Measurements from ENCODE around the gene RHBDF1. TPM values are rescaled to one million over a fixed set of nuclear protein-coding genes. Genes with fewer than 3 reads are reported as not detected.

Gene RHBDF1
- total RNA-seq, 1 experiment from 2014 or later: 26.3 TPM

DNA sequence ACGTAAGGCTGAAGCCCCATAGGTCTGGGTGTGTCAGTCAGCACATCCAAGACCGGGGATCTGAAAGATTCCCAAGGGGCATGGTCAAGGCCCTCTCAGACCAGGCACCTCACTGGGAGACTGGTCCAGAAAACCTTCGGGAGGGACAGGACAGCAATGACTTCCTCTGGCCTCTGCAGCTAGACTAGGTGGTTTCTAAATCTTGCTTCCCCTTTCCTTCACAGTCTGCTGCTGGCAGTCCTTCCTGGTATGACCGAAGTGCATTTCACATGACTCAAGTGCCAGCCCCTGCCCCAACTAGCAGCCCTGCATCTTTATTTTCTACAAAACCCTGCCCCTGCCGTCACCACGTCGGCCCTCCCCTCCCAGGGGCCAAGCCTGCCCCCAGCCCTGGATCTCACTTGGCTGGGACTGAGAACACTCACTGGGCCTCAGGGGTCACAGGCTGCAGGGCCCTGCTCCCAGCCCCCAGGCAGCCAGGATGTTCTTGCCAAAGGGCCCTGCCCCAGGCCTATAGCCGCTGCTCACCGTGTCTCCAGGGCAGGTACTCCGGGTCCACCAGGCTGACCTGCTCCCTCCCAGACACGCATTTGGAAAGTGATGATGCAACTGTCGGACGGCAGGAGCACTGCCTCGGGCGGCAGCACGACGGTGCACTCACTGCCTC, 37.3 kb downstream of the RHBDF1 start:
- DNase-seq: no peak
- intact Hi-C loops (cut with micrococcal nuclease): no loop called here
- Histone ChIP-seq H3K9ac (ENCODE audit: low read length) (no peak overlapping the region), H4K20me1 (ENCODE audit: low read length) (no peaks in the 10 kb centered on the region), H3K4me2 (ENCODE audit: low read length) (no peak overlapping the region), H3K27ac (ENCODE audit: low read length) (no peak overlapping the region), H2AFZ (ENCODE audit: low read length) (no peak overlapping the region), H3F3A (ENCODE audit: low read length, unreplicated experiment) (no peaks in the 10 kb centered on the region), H3K4me1 (ENCODE audit: insufficient read depth, low read length) (peaks cover 5% of the 10 kb centered on the region; the same call in 1 of the 2 replicates), H3K79me2 (ENCODE audit: low read length) (no peaks in the 10 kb centered on the region), H3K9me3 (ENCODE audit: low read length) (no peaks in the 10 kb centered on the region), H3K27me3 (ENCODE audit: low read length) (no peaks in the 10 kb centered on the region), H3K36me3 (ENCODE audit: low read depth, low read length) (no peaks in the 10 kb centered on the region), H3K4me3 (ENCODE audit: low read length) (no peak overlapping the region), H3K9me2 (replicated peaks; ENCODE audit: low read length) (no peaks in the 10 kb centered on the region)
- POLR2A ChIA-PET (ENCODE audit: unreplicated experiment): no interaction called here
- TF ChIP-seq EZH2 (IDR thresholded peaks at IDR 0.05; ENCODE audit: low read length, unreplicated experiment): no peak
- TF ChIP-seq, protein P1, sequence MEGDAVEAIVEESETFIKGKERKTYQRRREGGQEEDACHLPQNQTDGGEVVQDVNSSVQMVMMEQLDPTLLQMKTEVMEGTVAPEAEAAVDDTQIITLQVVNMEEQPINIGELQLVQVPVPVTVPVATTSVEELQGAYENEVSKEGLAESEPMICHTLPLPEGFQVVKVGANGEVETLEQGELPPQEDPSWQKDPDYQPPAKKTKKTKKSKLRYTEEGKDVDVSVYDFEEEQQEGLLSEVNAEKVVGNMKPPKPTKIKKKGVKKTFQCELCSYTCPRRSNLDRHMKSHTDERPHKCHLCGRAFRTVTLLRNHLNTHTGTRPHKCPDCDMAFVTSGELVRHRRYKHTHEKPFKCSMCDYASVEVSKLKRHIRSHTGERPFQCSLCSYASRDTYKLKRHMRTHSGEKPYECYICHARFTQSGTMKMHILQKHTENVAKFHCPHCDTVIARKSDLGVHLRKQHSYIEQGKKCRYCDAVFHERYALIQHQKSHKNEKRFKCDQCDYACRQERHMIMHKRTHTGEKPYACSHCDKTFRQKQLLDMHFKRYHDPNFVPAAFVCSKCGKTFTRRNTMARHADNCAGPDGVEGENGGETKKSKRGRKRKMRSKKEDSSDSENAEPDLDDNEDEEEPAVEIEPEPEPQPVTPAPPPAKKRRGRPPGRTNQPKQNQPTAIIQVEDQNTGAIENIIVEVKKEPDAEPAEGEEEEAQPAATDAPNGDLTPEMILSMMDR (conservative IDR thresholded peaks at IDR 0.05; ENCODE audit: low read depth, low read length): no peak
- no peak for ATAC-seq
- no TSS peak for BruUV-seq (replicated peaks)
- CTCF ChIA-PET: no interaction called here

GRCh38 chr16:34648-34987, 37.8 kb downstream of the RHBDF1 start:
- H3K4me2 ChIP-seq (ENCODE audit: low read length): no peak overlapping the region
- ChIA-PET POLR2A (ENCODE audit: unreplicated experiment) (no interaction called here), CTCF (no interaction called here)

More at GRCh38 chr16:34648-34987, 37.8 kb downstream of the RHBDF1 start:
- Histone ChIP-seq H3K36me3 (ENCODE audit: low read depth, low read length) (no peaks in the 10 kb centered on the region), H3K9ac (ENCODE audit: low read length) (no peak overlapping the region), H3K4me1 (ENCODE audit: insufficient read depth, low read length) (peaks cover 5% of the 10 kb centered on the region; the same call in 1 of the 2 replicates), H3F3A (ENCODE audit: low read length, unreplicated experiment) (no peaks in the 10 kb centered on the region), H4K20me1 (ENCODE audit: low read length) (no peaks in the 10 kb centered on the region), H3K4me3 (ENCODE audit: low read length) (no peak overlapping the region), H3K27me3 (ENCODE audit: low read length) (no peaks in the 10 kb centered on the region), H3K27ac (ENCODE audit: low read length) (no peak overlapping the region), H3K9me2 (replicated peaks; ENCODE audit: low read length) (no peaks in the 10 kb centered on the region), H3K9me3 (ENCODE audit: low read length) (no peaks in the 10 kb centered on the region), H2AFZ (ENCODE audit: low read length) (no peak overlapping the region), H3K79me2 (ENCODE audit: low read length) (no peaks in the 10 kb centered on the region)
- TF ChIP-seq EZH2phosphoT487 (IDR thresholded peaks at IDR 0.05; ENCODE audit: borderline replicate concordance, low read length) (no peak), EZH2 (IDR thresholded peaks at IDR 0.05; ENCODE audit: low read length, unreplicated experiment) (no peak)
- TF ChIP-seq, protein P1 (conservative IDR thresholded peaks at IDR 0.05; ENCODE audit: low read depth, low read length): no peak
- no peak for ATAC-seq
- no peak for DNase-seq
- intact Hi-C loops (cut with micrococcal nuclease): no loop called here
- BruUV-seq (replicated peaks): no TSS peak
